Stimulated activated CD4-positive, alpha-beta T cell treated with anti-CD3 and anti-CD28 coated beads, Interleukin-15, amount 100 ng/mL, for 24 hours (primary cell): ENCODE results near the gene GSN.
"Not testable (repeated sequence)": the region's sequence is repeated elsewhere in the genome, so short reads cannot be mapped to it uniquely, and the experiment has no call there.

Experiments used
- DNase-seq: peaks from one replicate; pipeline ENCODE4 v3.0.0-alpha.2; 2020

GSN gene

DNA sequence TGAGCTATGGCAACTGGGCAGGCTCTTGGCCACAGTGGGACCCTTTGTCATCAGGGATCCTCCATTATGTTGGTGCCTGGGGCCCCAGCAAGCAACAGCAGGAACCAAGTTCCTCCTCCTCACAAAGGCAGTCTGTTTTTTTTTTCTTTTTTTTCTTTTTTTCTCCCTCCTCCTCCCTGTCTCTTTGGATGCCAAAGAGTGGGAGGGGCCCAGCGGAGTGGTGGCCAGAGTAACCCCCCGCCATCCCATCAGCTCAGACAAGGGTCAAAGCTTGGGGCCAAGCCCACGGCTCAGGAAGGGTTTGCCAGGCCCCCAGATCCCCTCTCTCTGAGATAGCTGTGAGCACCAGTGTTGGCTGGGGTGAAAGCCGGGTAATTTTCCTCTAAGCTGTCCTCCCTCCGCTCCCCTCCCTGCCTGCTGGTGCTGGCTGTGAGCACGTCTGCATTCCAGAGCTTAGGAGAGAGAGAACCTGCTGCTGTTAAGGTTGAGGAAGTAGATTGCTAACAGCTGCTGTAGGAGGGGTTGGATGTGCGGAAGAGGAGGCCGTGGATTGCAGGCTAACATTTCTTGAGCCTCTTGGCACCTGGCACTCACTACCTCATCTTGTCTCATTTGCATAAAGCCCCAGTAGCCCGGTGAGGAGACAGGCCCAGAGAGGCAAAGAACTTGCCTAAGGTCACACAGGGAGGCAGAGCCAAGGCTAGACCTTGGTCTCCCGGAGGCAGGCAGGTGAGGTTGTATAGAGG is 21.2 kb downstream of the GSN start:
- DNase-seq, result no peak

GRCh38 chr9:121289772-121290370 is 21.9 kb downstream of the GSN start:
- no peak for DNase-seq

DNA sequence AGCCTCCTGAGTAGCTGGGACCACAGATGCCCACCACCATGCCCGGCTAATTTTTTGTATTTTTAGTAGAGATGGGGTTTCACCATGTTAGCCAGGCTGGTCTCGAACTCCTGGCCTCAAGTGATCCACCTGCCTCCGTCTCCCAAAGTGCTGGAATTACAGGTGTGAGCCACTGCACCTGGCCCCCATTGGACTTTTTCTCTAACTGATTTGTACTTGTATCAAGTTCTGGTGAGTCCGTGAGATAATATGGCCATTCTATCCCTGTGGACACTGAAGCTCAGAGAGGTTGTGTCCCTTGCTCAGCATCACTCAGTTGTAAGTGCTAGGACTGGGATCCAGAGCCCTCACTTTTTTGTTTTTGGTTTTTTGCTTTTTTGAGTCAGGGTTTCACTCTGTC is 23.6 kb downstream of the GSN start:
- not testable (repeated sequence) for DNase-seq

GRCh38 chr9:121292051-121292450 is 24.1 kb downstream of the GSN start:
- DNase-seq, result no peak

DNA sequence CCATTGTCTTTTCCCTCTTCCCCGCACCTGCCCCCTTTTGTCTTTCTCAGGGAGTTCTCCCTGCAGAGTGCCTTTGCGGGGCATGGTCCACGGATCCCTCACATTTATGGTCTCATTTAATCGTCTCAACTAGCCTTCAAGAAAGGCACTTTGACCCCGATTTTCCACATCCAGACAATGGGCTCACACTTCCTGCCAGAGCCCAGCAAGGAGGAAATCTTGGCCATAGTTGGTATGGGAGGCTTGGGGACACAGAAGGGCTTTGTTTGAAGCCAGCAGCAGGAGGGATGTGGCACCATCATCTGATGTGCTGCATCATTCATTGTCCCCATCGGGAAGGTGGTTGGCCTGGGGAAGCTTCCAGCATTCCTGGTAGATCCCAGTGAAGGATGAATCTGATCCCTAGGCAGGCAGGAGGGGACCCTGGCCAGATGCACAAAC is 24.9 kb downstream of the GSN start:
- DNase-seq, result no peak

DNA sequence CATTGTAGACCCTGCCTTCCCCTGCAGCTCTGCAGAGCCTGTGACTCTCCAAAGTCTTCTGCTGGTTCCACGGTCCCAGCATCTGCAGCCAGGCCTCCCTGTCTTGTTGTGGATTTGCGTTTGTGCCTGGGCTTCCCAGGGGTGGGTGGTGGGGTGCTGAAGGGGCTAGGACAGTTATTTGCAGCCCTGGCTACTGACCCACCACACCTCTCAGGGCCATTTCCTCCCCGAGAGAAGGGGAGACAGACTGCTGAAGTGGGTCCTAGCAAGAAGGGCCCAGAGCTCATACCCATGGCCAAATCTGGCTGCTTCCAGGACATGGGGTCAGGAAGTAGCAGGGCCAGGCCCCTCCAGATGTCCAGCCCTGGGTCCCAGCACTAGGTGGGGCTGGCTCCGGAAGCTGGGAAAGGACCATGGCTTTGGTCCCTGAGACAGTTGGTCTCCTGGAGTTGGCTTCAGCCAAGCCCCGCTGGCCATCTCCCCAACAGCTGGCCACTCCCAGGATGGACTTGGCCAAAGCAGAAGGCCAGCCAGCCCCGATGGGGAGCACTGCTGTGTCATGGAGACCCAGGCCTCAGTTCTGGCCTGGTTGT is 26.3 kb downstream of the GSN start:
- no peak for DNase-seq

DNA sequence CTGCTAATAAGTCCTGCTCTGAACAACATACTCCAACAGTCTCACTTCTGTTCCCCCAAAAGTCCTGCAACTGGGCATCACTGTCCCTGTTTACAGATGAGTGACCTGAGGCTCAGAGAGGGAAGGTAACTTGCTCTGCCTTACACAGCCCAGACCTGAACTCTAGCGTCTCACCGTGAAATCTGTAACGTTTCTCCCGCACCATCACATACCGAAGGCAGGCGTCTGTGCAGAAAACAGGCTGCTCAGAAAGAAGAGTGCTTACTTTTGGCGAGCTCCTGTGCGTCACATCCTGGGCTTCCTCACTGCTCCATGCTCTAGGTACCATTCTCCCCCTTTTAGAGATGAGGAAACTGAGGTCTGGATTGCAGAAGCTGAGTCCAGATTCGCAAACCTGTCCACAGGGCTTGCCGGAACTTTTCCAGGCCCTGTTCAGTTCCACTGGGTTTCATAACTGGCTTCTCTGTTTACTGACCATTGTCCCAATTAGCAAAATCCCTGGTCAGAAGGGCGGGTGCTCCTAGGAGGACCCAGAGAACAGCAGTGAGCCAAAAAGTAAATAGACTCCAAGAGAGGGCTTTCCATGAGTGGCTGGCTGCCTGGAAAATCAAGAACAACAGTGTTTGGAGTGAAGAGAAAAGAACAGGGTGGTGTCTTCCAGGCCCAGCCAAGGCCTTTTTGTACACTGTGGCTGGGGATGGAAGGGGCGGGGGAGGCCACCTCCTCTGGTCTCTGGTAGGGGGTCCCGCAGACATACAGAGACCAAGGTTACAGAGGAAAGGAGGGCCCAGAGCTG is 27.1 kb downstream of the GSN start:
- DNase-seq, result no peak

GRCh38 chr9:121295662-121296191 is 27.8 kb downstream of the GSN start:
- DNase-seq, result no peak

DNA sequence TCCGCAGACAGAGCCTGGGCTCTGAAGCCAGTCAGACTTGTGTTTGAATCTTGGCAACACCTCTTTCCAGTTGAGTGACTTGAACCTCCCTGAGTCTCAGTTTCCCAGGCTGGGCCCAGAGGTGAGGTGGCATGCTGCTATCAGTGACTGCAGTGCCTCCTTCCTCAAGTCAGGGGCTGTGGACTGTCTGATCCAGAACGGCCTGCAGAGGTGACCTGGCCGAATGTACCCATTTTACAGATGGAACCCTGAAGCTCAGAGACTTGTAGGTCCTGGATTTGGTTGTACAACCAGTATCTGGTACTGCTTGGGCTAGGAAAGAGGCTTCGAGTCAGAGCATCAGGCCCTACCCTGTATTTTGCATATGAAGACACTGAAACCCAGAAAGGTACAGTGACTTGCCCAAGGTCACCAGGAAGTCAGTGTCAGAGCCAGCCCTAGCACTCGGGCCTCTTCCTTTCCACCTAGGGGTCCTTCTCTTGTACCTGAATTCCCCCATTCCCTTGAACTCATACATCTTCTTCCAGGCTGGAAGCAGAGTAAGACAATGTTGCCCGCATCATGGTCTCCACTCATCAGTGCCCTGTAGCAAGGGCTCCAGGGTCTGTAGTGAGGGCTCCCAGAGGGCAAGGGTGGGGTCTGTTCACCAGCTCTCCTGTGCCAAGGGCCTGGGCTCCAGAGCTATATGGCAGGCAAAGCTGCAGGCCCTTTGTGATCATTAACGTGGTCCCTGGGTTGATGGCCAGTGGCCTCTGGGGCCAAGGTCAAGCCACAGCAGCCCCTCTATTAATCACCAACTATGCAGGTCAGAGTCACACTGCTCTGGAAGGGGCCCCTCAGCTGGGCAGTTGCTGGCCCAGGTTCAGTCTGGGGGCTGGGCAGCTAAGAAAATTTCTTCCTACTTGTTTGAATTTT is 28.5 kb downstream of the GSN start:
- no peak for DNase-seq

DNA sequence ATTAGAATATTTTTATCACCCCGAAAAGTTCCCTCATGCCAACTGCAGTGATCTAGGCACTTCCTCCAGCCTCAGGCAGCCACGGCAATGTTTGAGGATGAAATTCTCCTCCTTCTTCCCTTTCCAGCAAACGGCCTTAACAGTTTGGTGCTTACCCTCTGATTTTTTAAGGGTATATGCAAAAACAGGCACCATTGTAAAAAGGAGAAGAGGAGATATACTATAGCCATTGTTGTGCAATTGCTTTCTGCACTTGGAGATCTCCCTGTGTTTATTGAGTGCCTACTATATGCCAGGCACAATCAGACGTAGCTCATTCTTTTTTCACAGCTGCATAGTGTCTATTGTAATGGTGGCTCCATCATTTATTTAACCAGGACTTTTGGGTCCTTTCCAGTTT is 29.4 kb downstream of the GSN start:
- DNase-seq, result no peak

DNA sequence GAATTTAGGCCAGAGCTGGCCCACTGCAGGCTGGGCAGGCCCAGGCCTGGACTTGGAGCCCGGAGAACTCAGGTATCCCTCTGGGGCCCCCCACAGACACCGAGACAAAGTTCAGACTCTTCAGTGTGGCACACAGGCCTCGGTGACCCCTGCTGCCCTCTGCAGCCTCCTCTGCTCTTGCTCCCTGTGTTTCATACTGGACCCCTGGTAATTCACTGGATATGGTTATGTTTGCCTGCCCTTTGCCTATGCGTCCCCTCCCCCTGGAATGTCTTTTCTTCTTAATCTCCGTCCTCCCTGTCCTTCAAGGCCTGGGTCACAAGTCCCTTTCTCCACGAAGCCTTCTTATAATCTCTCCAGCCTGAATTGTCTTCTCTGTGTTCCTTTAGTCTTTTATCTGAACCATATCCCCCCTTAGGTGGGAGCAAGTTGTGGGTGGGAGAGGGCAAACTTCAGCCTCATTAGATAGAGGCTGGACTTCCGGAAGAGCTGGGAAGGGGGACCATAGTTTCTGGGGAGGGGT is 30.1 kb downstream of the GSN start:
- DNase-seq, result no peak

GRCh38 chr9:121298689-121299466 is 30.9 kb downstream of the GSN start:
- DNase-seq, result no peak

DNA sequence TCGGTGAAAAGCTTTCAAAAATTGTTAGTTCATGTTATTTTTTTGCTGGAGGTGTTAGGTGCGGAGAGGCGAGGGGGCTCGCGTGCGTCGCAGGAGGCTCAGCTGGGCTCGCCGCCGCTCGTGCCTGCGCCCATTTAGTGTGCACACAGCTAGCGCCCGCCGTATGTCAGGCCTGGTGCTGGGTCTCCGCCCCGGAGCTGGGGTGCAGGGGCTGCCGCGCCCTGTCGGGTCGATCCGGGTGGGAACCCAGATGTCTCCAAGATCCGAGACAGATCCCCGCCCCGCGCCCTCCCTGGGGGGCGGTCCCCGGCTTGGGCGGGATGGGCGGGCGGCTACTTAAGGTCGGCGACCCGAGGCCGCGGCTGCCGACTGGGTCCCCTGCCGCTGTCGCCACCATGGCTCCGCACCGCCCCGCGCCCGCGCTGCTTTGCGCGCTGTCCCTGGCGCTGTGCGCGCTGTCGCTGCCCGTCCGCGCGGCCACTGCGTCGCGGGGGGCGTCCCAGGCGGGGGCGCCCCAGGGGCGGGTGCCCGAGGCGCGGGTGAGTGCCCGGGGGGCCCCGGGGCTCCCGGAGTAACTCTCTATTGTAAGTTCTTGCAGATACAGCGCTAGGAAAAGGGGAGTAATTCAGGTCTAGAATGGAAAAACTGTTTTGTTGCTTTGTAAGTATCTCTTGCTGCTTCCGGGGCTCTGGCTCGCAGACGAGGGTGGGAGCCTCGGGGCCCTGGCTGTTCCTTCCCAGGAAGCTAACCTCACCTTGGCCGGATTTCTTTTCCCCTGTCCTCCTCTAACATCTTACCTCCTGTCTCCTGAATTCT is 31.7 kb downstream of the GSN start:
- peak; percentile 37 for DNase-seq

DNA sequence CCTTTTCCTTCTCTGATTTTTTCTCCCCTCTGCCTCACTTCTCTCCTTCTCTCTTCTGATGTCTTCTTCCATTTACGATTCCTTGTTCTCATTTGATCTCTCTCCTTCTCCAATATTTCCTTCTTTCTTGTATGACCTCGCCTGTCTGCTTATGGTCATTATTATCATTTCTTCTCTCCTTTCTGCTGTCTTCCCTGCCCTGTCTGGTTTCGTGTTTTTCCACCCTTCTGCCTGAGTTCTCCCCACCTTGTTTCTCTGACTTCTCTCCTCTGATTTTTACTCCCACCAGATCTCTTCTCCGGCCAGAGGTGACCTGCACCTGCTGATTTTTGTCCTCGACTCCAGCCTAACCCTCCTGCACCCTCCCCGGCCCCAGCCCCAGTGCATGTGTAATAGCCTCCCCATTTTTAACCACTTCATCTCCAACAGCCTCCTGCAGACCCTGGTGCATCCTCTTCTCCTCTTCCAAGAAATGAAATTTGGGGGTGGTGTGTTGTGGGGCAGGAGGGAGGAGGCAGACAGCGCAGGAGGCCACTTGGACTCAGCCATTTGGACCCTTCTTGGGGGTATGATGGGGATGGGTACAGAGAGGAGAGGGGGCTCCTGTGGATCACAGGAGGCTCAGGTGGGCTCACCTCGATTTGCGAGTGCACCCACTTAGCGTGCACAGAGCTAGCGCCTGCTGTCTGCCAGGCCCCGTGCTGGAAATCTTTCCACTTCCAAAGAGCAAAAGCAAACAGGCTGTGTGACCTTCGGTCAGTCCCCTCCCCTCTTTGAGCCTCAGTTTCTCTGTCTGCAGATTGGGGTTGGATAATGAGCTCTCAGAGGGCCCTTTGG is 32.5 kb downstream of the GSN start:
- DNase-seq, result no peak

- DNase-seq, result no peak
Measured at GRCh38 chr9:121301881-121302286, 33.9 kb downstream of the GSN start.

GRCh38 chr9:121302341-121302740 is 34.4 kb downstream of the GSN start:
- DNase-seq, result no peak

DNA sequence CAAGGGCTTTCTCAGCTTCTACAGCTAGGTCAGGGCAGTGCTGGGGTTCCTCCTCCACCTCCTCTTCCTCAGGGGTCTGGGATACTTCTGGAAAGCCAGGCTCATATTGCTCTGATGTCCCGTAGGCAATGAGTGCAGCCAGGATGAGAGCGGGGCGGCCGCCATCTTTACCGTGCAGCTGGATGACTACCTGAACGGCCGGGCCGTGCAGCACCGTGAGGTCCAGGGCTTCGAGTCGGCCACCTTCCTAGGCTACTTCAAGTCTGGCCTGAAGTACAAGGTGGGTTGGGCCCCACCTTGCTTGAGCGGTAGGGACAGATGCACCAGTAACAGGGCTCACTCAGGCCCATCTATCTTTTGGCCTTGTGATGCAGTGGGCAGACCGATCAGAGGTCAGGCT is 34.8 kb downstream of the GSN start:
- DNase-seq, result no peak

GRCh38 chr9:121303456-121304451 is 35.8 kb downstream of the GSN start:
- DNase-seq, result no peak
